ENCODE results near the gene RDH12.

RDH12 gene

DNA sequence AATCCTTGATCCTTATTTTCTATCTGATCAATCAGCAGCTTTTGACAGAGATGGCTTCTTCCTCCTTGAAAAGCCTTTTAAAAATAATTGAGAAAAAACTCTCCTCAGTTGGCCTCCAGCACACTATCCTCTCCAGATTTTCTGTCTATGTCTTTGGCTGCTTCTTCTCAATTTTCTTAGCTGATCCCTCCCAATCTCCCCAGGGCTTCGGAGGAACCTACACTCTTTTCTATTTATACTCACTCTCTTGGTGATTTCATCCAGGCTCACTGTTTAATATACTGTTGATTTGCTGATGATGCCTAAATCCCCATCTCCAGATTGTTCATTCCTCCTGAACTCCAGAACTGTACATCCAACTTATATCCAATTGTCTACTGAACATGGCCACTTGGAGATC, 54.8 kb downstream of the RDH12 start:
- H3K27ac Mint-ChIP-seq = no peak overlapping the region
- peaks cover 32% of the 10 kb centered on the region for H3K36me3 Mint-ChIP-seq
- no peaks in the 10 kb centered on the region for H3K9me3 Mint-ChIP-seq (ENCODE audit: low read depth)
- no peaks in the 10 kb centered on the region for H3K4me1 Mint-ChIP-seq (ENCODE audit: low read depth)
- no peak overlapping the region for H3K4me3 Mint-ChIP-seq
- H3K27me3 Mint-ChIP-seq = no peaks in the 10 kb centered on the region

DNA sequence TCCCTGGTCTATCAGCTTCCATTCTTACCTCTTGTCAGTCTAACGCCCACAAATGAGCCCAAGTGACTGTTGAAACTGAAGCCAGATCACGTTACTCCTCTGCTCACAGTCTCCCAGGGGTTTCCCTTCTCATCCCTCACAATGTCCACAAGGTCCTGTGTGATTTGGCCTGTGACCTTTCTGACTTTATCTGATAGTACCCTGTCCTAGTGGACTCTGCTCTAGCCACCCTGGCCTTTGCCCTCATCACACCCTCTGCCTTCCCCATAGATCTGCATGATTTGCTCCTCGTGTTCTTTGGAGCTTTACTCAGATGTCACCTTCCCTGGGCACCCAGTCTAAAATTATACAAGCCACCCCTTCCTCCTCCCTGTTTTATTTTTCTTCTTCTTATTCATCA, 55.5 kb downstream of the RDH12 start:
- no peaks in the 10 kb centered on the region for H3K27me3 Mint-ChIP-seq
- no peak overlapping the region for H3K4me3 Mint-ChIP-seq
- H3K36me3 Mint-ChIP-seq = peaks cover 29% of the 10 kb centered on the region
- no peak overlapping the region for H3K27ac Mint-ChIP-seq
- H3K9me3 Mint-ChIP-seq (ENCODE audit: low read depth) = no peaks in the 10 kb centered on the region
- H3K4me1 Mint-ChIP-seq (ENCODE audit: low read depth) = no peaks in the 10 kb centered on the region

DNA sequence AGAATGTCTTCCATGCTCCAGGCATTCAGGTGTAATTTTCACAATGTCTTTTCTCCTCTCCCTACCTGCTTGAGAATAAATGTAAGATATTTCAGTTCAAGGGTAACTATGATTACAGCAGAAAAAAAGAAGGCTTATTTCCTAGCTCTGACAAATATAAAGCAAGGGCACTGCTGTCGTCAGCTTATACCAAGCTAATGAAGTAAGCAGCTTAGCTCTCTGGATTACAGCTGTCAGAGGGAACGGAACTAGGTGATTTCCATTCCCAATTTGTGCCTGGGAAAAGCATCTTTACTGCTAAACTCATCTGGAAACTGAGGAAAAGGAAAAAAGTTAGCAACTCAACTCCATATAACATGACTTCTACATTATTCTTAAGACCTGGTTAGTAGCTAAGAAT, 58.2 kb downstream of the RDH12 start:
- H3K9me3 Mint-ChIP-seq (ENCODE audit: low read depth) = no peaks in the 10 kb centered on the region
- H3K27ac Mint-ChIP-seq = no peak overlapping the region
- peaks cover 19% of the 10 kb centered on the region for H3K36me3 Mint-ChIP-seq
- H3K4me1 Mint-ChIP-seq (ENCODE audit: low read depth) = no peaks in the 10 kb centered on the region
- no peak overlapping the region for H3K4me3 Mint-ChIP-seq
- H3K27me3 Mint-ChIP-seq = no peaks in the 10 kb centered on the region

DNA sequence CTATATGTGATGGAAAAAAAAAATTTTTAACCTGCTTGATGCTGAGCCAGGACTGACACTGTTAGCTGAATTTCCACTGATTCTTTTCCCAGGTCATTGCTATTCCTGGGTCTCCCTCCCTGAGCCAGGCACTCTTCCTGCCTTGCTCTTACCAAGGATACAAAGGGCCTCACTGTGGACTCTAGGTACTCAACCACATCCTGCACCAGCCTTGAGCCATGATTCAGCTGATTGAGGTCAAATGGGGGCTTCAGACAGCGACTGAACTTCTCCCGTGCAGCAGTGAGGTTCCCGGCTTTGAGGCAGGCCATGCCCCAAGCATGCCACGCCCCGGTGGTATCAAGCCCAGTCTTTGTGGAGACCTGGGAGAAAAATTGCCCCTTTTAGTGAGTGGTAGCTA, 60.4 kb downstream of the RDH12 start:
- Mint-ChIP-seq H3K4me3 (no peak overlapping the region), H3K27ac (no peak overlapping the region), H3K36me3 (peaks cover 12% of the 10 kb centered on the region), H3K9me3 (ENCODE audit: low read depth) (no peaks in the 10 kb centered on the region), H3K4me1 (ENCODE audit: low read depth) (no peaks in the 10 kb centered on the region), H3K27me3 (no peaks in the 10 kb centered on the region)

DNA sequence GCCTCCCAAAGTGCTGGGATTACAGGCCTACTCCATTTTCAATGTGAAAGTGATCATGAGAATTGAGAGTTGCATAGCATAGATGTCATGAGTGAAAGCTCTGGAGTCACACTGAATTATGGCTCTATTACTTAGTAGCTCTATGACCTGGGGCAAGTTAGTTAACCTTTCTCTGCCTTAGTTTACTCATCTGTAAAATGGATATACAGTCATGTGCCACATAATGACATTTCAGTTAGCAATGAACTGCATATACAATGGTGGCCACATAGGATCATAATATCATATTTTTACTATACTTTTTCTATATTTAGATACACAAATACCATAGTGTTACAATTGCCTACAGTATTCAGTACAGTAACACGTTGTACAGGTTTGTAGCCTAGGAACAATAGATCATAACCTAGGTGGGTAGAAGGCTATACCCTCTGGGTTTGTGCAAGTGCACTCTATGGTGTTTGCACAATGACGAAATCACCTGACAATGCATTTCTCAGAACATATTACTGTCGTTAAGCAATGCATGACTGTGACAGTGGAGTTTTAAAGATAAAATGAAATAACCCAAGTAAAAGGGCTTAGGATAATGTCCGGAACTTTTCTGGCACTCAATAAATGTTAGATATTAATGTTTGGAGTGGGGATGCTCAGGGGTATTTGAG, 61.6 kb downstream of the RDH12 start:
- peaks cover 8% of the 10 kb centered on the region for H3K36me3 Mint-ChIP-seq
- H3K4me1 Mint-ChIP-seq (ENCODE audit: low read depth) = no peaks in the 10 kb centered on the region
- H3K4me3 Mint-ChIP-seq = no peak overlapping the region
- H3K27ac Mint-ChIP-seq = no peak overlapping the region
- H3K27me3 Mint-ChIP-seq = no peaks in the 10 kb centered on the region
- H3K9me3 Mint-ChIP-seq (ENCODE audit: low read depth) = no peaks in the 10 kb centered on the region

DNA sequence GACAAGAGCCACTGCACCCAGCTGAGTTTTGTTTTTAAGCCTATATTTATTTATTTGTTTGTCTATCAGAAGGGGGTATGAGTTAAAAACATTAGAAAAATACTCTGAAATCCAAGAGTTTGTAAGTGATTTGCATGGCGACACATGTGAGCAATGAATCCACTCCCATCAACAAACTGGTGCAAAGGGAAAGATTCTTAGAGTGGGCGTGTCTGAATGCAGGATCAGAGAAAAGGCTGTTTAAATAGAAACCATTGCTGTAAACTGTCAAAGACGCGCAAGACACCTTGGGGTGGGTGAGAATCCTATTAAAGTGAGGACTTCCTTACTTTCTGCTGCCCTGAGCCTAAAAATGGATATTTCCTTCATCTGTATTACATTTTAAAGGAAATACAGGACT, 62.8 kb downstream of the RDH12 start:
- H3K27ac Mint-ChIP-seq = no peak overlapping the region
- H3K4me1 Mint-ChIP-seq (ENCODE audit: low read depth) = no peaks in the 10 kb centered on the region
- H3K27me3 Mint-ChIP-seq = no peaks in the 10 kb centered on the region
- H3K9me3 Mint-ChIP-seq (ENCODE audit: low read depth) = no peaks in the 10 kb centered on the region
- H3K36me3 Mint-ChIP-seq = peaks cover 12% of the 10 kb centered on the region
- no peak overlapping the region for H3K4me3 Mint-ChIP-seq

DNA sequence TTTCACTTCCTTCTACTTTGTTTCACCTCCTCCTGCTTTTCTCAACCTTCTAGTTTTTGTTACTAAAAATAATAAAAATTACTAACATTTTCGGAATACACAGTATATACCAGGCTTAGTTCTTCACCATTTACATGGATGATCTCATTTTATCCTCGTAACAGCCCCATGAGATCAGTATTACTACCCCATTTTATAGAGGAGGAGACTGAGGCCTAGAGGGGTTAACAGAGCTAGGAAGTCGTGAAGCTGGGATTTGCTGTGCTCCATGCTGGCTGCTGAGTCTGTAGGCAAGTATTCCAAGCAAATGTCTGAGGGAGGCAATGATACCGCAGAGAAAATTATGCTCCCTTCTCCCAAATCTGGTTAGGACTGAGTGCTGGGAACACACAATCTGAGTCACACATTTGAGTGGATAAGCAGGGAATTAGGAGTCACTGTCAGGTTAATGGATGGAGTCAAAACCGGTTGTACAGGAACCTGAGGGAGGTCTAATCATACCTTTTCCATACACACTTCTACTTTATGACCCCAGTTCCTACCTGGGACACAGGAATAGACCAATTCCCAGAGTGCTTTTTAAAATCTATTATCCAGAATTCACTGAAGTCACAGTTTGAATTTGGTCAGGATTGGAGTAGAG, 63.6 kb downstream of the RDH12 start:
- Mint-ChIP-seq H3K36me3 (peaks cover 13% of the 10 kb centered on the region), H3K27ac (no peak overlapping the region), H3K9me3 (ENCODE audit: low read depth) (no peaks in the 10 kb centered on the region), H3K4me1 (ENCODE audit: low read depth) (no peaks in the 10 kb centered on the region), H3K27me3 (no peaks in the 10 kb centered on the region), H3K4me3 (no peak overlapping the region)

DNA sequence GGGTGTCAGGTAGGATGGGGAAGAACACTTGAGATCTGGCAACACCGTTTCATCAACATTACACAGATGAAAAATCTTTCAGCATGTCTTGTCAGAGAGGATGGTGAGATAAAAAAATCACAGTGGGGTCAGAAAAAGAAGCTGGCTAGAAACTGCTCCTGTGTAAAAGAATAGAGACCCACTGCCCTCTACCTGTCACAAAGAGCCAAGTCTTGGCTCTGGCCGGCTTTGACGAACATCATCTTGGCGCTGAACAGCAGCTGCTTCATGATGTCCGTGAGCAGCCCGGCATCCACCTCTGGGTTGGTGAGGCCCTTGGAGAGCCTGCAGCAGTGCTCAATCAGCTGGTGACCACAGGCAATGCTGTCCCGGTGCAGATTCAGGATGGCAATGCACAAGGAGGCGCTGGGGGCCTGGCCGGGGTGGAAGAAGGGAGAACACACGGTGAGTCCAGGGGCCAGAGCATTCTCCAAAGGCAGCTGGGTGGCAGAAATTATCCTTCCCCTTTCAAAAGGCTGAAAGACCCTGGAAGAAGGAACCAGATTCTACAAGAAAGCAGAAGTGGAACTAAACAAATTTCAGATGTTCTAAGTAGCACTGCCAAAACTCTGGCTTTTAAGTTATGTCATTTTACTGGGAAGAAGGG, 64.5 kb downstream of the RDH12 start:
- Mint-ChIP-seq H3K4me3 (no peak overlapping the region), H3K27me3 (no peaks in the 10 kb centered on the region), H3K4me1 (ENCODE audit: low read depth) (no peaks in the 10 kb centered on the region)

DNA sequence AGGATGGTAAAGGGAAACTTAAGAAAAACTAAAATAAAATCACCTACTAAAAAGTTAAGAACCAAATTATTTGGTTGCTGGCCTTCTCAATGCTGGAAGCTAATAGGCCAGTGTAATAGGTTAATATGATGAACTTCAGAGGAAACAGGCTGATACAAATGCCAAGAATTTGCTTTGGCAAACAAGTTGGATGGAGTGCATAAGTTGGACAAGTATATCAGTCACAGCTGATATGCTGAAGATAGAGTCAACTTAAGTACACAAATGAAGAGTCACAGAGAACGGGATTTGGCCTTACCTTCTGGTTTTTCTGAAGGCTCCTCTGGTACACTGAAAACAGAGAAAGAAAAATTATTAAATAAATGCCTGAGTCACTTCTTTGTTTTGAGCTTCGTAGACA, 66.5 kb downstream of the RDH12 start:
- Mint-ChIP-seq H3K4me1 (ENCODE audit: low read depth) (no peaks in the 10 kb centered on the region), H3K4me3 (no peak overlapping the region), H3K9me3 (ENCODE audit: low read depth) (no peaks in the 10 kb centered on the region), H3K27me3 (no peaks in the 10 kb centered on the region), H3K27ac (no peak overlapping the region), H3K36me3 (peaks cover 19% of the 10 kb centered on the region)

More for the DNA sequence above, 64.5 kb downstream of the RDH12 start:
- H3K27ac Mint-ChIP-seq = no peak overlapping the region
- no peaks in the 10 kb centered on the region for H3K9me3 Mint-ChIP-seq (ENCODE audit: low read depth)
- peaks cover 16% of the 10 kb centered on the region for H3K36me3 Mint-ChIP-seq

DNA sequence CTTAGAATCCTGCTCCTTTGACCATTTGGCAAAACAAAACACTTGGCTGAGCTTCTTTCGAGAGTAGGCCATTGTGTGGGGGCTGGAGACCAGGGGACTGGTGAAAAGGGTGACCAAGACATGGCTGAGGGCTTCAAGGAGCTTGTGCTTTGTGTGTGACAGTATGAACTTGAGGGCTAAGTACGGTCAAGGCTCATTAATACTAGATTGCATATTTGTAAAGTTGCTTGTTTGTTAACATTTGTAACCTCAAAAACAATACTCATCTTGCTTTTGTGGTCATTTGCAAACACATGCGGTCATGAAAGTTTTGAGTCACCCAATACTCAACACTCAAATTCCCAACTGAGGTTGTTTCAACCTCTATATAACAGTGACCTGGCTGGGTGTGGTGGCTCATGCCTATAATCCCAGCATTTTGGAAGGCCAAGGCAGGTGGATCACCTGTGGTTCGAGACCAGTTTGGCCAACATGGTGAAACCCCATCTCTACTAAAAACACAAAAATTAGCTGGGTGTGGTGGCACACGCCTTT, 72.2 kb downstream of the RDH12 start:
- Mint-ChIP-seq H3K4me1 (ENCODE audit: low read depth) (no peaks in the 10 kb centered on the region), H3K27me3 (no peaks in the 10 kb centered on the region), H3K36me3 (peaks cover 20% of the 10 kb centered on the region), H3K9me3 (ENCODE audit: low read depth) (no peaks in the 10 kb centered on the region), H3K4me3 (no peak overlapping the region), H3K27ac (no peak overlapping the region)

DNA sequence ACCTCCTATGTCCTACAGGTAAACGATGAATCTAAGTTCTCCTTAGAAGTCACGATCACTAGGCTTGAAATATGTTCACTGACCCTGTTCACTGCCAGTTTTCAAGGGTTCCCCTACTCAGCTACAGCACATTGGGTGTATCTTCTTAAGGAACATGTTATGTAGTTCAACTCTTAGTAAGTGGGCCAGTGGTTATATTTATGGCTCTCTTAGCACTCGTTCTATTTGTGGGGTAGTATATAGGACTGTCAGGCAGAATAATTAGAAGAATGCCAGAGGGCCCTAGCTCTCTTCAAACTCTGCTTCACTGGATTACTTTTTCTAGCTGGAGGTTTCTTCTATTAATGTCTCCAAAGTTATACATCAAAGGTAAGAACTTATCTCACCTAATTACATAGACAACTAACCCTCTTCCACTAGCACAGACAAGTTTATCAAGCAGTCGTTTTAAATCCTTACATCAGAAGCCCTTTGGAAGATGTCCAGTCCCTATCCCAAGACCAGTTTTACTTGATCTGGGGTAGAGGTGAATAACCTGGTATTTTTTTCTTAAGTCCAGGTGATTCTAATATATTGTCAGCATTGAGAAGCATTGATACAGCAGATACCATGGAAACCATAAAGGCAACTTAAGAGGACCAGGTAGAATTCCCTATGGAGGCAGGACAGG, 75.1 kb downstream of the RDH12 start:
- H3K4me1 Mint-ChIP-seq (ENCODE audit: low read depth) = no peaks in the 10 kb centered on the region
- H3K9me3 Mint-ChIP-seq (ENCODE audit: low read depth) = no peaks in the 10 kb centered on the region
- peaks cover 14% of the 10 kb centered on the region for H3K36me3 Mint-ChIP-seq
- H3K4me3 Mint-ChIP-seq = no peak overlapping the region
- no peak overlapping the region for H3K27ac Mint-ChIP-seq
- no peaks in the 10 kb centered on the region for H3K27me3 Mint-ChIP-seq

DNA sequence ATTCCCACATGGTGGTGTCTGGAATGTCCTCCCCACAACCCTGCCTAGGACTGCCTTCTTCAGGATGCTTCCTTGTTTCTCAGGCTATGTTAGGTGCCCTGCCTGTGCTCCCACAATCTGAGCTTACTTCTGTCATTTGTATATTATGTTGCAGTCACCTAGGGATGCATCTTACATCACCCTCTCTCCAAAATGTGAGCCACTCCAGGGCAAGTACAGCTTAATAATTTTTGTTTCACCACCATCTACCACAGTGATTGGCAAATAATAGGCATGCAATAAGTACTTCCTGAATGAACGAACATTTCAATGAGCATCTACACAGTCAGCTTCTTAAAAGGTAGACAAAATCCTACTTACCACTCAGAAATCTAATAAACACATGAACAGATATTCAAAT, 77.1 kb downstream of the RDH12 start:
- no peak overlapping the region for H3K27ac Mint-ChIP-seq

DNA sequence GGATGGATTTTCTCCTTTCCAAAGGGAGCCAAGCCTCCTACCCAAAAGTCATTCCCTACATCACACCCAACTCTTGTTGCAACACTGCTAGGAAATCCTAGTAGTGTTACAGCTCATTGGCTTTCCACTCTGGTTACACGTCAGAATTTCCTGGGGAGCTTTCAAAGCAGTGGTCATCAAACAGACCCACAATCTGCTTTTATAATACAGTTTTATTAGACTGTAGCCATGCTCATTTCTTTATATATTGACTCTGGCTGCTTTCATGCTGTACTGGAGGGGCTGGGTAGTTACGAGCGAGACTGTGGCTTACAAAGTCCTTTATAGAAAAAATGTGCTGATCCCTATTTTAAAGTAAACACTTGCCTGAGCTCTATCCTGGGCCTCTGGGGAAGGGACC, 80.4 kb downstream of the RDH12 start:
- Mint-ChIP-seq H3K4me3 (no peak overlapping the region), H3K4me1 (ENCODE audit: low read depth) (peaks cover 1% of the 10 kb centered on the region), H3K36me3 (peaks cover 13% of the 10 kb centered on the region), H3K27me3 (no peaks in the 10 kb centered on the region), H3K9me3 (ENCODE audit: low read depth) (no peaks in the 10 kb centered on the region), H3K27ac (no peak overlapping the region)

More for the DNA sequence above, 77.1 kb downstream of the RDH12 start:
- H3K4me3 Mint-ChIP-seq = no peak overlapping the region
- H3K27me3 Mint-ChIP-seq = no peaks in the 10 kb centered on the region
- H3K4me1 Mint-ChIP-seq (ENCODE audit: low read depth) = no peaks in the 10 kb centered on the region
- no peaks in the 10 kb centered on the region for H3K9me3 Mint-ChIP-seq (ENCODE audit: low read depth)
- peaks cover 11% of the 10 kb centered on the region for H3K36me3 Mint-ChIP-seq
